Measurements from ENCODE around the gene REG4.
"Not testable (repeated sequence)": the region's sequence is repeated elsewhere in the genome, so short reads cannot be mapped to it uniquely, and the experiment has no call there.

Gene REG4

DNA sequence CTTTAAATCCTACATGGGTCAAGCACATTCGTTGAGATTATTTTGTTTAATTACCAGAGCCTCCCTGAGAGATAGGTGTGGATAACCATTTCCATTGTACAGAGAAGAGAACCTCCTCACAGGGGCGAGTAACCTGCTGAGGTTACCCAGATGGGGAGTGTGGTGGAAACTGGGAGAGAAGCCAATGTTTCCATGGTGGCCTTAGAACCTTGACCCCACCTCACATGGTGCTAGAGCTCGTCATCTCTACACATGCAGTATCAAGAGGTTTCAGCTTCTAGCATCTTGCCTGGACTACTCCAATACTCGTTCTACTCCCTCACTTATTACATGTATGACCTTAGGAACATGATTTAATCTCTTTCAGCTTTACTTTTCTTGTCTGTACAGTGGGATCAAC is 4.8 kb downstream of the REG4 start:
- ATAC-seq, result no peak

DNA sequence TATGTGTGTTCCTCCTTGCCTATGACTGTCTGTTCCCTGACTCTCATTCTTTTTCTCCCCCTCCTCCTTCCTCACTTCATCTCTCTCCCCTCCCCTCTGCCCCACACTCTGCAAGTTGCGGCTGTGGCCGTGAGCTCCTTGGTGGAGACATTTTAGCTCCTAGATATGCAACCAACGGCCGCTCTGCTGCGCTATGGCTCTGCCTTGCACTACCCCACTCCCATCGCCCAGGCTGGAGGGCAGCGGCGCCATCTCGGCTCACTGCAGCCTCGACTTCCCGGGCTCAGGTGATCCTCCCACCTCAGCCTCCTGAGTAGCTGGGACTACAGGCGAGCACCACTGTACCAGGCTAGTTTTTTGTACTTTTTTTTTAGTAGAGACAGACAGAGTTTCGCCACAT is 5.5 kb downstream of the REG4 start:
- ATAC-seq, result no peak

DNA sequence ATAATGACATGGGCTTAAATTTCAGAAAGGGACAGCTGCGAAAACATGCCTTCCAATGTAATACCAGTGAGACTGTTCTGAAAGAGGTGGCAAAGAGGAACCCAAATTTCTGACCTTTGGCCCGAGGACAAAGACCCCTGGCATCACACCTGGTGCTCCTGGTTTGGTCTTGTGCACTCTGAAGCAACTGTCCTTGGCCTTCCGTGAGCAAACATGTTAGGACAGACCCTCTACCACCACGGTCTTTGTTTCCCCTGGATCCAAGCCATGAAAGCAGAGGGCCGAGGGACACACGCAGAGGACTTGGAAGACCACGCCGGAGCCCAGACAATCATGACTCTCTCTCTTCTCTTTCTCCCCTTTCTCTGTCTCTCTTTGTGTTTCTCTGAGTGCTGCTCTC is 6.0 kb downstream of the REG4 start:
- no peak for ATAC-seq

DNA sequence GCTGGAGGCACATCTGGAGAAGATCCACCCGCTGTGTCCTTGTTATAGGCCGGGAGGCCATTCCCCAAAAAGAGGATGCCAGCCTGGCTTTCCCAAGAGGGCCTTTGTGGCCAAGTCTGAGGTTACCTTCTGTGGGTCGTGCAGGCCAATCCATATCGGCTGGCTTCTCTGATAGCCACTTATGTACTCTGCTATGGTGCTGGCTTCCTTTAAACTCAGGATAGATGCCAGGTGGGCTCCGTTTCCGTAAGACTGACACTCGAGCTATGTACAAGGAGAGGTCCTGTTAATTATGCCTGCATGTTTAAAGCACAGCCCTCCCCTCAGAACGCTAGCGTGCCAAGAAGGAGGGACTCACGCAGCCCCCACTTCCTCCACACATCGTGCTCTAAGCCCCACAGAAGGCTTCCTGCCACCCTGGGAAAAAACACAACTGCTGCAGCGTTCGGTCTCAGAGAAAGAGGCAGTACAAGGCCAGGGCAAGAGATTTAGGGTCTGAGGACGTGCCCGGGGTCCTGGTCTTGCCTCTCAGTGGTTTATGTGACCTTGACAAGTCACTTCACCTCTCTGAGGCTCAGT is 11.6 kb downstream of the REG4 start:
- ATAC-seq, result no peak

DNA sequence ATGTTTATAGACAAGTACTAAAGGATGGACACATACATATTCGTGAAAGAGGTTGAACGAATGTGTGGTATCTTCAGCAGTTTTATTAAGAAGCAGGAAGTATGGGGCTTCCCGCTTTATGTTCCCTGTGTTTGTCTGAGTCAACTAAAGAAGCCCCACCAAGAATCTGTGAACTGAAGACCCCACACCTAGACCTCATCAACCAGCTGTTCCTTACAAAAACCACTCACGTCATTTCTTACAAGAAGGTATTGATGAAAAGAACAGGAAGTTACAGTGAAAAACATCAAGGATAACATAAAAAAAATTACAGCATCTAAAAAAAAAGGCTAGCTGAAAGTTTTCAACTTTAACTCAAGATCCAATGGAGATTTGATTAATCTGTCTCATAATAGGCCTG is 12.3 kb downstream of the REG4 start:
- ATAC-seq, result no peak

DNA sequence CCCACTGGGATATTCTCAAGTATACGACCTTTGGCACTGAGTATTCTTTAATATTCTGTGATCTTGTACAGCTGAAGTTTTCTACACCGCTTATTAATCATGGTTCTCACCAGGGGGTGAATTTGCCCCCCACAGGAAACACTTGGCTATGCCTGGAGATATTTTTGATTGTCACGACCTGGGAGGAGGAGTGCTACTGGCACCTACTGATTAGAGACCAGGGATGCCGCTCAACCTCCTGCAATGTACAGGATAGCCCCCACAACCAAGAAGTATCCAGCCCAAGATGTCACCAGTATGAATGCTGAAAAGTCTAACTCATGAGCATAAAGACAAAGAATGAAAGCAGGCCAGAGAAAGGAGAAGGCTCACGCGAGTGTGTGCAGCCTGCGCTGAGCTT is 13.7 kb downstream of the REG4 start:
- no peak for ATAC-seq

DNA sequence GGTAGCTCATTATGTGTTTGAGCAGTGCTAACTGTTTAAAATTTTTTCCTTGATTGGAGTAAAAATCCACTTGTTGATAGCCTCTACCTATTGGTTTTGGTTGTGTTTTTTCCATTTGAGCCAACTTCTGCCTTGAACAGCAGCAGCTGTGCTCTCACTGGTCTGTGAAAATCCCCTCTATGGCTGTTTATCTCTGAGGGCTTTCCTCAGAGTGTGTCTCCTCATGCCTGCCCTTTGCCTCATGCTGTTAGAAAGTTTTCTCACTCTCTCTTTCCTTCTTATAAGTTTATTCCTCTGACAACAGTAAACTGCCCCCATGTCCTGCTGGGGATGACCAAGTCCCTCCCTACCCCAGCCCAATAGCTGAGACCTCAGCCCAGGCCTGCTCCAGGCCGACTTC is 14.1 kb downstream of the REG4 start:
- ATAC-seq, result no peak

DNA sequence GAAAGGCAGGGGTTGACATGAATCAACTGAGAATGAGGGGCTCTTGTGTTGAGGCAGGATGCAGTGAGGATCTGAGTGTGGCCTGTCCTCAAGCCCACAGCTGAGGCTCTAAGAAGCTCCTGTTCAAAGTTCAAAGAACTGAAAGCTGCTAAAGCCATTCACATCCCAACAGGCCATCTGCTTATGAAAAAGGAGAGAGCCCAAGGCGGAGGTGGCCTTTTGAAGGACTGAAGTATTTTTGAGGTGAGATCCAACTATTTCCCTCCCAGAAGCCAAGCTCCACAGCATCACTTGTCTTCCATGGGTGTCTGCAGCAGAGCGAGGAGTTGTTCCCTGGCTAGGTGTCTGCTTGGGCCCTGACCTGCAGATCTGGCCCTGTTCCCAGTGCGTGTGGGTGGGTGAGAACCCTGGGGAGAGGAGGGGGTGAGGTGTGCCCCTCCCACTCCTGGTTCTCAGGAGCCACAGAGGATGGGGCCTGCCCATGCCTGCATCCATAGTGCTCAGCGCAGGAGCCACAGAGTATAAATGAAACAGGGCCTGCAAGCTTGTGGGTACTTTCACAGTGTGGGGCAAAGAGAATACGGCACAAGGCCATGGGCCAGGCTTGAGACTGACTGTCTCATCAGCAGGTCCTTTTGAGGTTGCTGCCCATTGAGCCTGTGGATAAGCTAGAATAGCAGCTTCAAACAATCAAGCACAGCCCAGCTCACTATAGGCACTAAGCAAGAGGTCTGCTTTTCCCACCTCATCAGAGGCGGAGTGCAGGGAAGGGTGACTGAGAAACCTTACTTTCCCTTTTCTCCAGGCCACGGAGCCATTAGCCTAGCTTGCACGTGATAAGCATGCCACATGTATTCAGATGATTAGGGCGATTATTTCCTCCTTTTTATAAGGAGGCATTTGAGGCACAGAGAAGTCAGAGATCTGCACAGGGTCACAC is 15.7 kb downstream of the REG4 start:
- no peak for ATAC-seq

DNA sequence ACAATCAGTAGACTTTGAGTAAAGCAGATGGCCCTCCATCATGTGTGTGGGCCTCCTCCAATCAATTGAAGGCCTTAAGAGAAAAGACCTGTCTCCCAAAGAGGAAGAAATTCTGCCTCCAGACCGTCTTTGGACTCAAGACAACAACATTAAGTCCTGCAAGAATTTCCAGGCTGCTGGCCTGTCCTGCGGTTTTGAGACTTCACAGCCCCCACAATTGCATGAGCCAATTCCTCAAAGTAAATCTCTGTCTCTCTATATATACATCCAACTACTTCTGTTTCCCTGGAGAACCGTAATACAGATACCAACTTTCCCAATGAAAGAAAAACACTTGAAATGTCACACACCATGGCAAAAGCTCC is 16.4 kb downstream of the REG4 start:
- no peak for ATAC-seq

DNA sequence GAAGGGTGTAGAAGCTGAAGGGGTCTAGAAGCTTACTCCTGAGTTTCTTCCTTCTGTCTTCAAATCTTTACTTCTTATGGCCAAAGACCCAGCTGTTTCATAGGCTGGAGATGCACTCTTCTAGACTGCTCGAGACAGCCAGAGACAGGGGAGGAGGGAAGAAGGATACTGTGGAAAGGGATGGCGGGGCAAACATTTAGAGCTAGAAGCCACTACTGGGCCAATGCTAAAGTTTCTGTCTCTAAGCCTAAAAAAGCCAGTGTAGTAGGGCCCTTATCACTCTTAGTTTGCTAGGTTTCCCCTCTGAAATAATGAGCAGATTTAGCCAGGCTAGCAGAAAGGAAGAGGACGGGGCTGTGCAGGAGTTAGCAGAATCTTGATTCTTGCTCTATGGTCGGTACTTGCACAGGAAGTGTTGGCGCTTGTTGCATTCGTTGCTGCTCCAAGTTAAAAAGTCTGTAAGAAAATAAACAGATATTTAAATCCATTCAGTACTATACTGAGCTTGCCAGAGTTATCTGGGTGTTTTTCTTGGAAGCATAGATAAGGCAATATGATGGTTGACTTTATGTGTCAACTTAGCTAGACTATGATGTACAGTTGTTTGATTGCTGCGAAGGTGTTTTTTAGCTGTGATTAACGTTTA is 16.9 kb downstream of the REG4 start:
- no peak for ATAC-seq

DNA sequence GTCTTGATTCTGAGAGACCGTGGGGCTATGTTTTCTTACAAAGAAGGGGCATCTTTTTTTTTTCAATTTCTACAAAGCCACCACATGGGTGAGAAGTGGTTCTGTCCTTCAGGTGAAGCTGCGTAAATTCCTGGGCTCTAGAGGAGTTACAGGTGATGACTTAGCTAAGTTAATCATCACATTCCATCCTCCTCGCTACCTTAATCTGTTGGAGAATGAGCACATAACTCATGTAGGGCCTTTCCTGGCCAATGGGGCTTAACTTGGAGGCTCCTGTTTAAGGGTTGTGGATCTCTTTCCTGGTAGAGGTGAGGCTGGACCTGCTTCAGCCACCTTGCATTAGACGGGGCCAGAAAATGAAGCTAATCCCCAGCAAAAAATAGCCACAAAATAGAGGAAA is 19.9 kb downstream of the REG4 start:
- no peak for ATAC-seq

DNA sequence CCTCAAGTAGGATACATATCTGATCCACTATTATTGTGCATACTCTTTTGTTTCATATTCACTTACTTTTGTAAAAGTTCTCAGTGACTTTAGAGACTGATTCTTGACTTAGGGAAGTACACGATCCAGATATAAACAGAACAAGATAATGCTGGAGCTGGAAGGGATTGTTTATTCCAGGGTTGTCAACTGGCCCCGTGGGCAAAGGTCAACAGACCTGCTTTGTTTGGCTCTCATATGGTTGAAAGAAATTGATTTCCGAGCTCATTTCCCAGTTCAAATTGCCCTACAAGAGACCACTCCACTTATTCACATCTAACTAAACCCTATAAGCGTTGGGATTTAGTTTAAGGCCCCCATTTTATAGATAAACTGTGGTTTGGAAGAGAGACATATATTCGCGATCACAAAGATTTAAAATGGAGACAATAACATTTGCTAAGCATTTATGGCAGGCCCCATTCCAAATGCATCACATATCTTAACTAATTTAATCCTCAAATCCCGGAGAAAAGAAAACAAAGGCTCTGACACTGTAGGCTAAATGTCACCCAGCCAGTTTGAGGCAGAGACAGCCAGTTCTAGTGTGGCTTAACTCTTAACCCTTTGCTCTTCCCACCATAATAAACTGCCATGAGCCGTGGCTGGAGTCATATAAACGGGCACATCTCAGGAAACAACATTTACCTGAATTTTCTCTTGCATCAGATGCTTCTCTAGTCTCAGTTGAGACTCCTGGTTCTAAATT is 20.6 kb downstream of the REG4 start:
- ATAC-seq, result no peak

DNA sequence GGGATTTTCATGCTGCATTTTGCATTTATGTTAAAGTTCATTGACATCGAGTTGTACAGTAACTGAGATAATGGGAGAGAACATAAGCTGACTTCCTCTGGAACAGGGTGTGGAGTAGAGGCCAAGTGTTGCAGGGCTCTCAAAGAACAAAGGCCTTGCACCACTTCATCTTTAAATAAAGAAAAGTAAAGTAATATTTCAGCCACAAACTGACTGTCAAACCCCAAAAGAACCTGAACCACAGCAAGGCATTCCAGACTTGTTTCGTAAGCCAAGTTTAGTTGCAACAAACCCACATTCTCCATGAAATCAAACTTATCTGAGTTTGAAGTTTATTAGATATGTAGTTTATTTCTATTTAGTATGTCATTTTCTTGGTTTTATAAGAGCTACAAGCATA is 23.5 kb downstream of the REG4 start:
- no peak for ATAC-seq

DNA sequence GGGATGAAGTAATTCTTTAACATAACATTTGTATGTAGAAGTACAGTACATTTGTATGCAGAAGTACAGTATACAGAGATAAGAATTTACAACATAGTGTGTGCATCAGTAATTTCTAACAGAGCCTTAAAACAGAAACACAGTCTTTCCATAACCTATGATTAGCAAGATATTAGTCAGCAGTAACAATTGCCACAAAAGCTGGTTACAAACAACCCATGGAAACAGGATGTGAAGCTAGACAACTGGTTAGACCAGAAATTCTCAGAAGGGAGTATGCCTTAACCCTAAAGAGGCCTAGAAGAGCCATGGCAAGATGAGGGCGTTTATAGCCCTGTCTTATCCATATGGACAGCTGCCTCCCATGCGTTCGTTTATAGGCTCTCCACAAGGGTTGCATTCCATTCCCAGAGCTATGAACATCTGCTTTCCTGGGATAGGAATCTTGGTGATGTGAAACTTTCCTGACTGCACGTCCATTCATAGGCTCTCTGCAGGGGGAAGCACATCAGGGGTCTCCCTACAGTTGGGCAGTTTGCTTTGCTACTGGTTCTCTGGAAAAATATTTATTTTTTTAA is 24.7 kb downstream of the REG4 start:
- ATAC-seq, result not testable (repeated sequence)

DNA sequence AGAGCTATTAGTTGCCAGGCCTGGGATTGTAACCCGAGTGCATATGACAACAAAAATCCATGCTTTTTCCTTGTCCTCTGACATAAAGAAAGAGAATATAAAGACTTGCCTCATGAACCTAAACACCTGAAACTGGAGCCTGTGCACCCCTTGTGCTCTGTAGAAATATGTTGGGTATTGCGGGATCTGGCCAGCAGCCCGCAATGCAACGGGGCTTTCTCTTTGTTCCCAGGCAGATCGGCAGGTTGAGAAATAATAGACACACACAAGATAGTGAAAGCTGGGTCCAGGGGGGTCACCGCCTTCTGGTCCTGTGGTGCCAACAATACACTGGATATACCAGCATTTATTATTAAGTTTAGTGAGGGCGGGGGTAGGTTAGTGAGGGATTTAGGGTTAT is 25.2 kb downstream of the REG4 start:
- not testable (repeated sequence) for ATAC-seq

DNA sequence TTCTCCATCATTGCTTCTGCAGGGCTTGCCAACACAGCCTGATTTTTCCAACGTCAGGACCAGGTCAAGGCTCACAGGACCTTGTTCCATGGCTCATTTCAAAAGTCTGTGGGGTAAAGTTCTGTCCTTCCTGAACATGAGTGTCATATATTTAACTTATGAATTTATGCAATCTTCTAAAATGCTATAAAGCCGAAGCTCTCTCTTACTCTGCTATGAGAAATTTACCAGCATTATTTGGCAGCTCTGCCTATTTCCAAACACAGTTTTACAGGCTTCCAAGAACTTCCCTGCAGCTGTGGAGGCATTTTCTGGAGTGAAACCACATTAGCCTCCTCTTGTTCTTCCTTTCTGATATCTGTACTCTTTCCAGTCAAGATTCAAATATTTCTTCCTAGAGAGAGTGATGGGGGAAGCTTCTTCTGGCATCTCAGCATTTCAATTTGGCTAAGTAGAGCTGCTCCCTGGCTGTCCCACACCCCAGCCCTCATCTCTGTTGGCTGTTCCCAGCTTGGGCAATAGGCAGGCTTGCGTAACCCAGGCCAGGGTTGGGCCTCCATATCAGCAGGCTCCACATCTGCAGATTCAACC is 27.0 kb downstream of the REG4 start:
- no peak for ATAC-seq

DNA sequence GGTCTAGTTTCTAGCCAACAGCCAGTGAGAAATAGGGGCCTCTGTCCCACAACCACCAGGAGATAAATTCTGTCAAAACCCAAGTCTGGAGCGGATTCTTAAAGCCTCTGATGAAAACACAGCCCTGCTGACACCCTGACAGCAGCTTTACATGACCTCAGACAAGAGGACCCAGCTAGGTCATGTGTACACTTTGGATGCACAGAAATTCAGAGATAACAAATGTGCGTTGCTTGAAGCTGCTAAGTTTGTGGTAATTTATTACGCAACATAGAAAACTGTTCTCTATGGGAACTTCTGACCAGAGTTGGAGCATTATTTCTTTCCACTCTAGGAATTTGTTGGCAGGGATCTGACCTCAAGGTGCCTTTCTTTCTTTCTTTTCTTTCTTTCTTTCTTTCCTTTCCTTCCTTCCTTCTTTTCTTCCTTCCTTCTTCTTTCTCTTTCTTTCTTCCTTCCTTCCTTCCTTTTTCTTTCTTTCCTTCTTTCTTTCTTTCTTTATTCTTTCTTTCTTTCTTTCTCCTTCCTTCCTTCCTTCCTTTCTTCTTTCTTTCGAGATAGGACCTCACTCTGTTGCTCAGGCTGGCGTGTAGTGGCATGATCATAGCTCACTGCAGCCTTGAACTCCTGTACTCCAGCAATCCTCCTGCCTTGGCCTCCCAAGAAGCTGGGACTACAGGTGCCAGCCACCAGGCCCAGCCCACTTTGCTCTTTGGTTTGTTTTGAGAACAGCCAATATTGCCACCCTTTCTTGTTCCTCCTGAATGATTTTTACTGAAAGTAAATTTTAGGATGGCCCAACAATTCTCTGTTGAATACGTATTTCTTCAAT is 27.7 kb downstream of the REG4 start:
- no peak for ATAC-seq

DNA sequence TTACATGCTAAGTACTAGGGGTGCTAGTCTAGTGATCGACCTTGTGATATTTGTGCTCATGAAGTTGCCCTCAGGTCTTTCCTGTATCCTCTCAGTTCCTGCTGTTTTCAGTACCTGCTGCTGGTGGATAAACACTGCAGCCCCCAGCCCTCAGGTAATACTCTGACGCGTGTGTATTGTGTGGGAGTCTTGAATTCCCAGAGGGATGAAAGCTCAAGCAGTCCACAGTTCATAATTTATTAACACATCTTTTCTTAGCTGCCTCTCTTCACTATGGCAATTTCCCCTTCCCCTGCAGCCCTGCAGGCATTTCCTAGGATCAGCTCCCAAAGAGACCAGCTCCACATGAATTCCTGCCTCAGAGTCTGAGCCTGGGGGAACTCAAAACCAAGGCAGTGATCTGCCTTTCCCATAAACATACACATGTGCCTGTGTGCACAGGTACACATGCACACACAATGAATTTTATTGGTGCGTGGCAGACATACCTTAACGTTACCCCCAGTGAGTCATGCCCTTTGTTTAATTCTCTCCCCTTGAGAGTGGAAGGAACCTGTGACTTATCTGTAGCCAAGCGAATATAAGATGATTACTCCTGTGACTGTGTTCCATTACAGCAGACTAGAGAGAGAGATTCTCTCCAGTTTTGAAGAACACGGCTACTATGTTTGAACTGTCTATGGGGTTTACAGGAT is 28.5 kb downstream of the REG4 start:
- peak in 1 of 2 donors; percentile 24 for ATAC-seq

DNA sequence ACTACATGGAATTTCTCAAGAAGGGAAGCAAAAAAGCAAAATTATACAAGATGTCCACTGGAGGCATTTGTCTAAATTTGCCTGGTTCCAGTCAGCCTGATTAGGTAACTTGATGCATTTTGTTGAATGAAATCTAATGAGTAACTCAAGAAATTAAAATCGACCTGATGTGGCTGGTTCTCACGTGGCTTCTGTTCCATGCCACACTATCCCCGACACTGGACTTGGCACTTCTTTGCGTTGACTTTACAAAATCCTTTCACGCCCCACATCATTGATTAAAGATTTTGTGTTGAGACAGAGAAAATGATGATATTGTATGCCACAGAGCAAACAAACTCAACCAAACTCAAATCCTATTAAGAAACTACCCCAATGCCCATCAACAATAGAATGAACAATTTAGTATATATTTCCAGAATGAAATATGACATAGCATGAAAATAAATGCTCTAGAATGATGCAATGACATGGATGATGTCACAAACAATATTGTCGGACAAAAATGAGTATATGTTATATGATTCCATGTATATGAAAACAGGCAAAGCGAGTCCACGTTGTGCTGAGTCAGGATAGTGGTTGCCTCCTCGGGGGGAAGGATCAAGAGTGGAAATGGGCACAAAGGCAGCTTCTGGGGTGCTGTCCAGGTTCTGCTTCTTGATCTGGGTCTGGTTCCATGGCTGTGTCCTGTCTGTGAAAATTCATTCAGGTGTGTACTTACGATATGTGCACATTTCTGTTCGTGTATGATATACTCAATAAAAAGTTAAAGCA is 29.6 kb downstream of the REG4 start:
- ATAC-seq, result no peak

DNA sequence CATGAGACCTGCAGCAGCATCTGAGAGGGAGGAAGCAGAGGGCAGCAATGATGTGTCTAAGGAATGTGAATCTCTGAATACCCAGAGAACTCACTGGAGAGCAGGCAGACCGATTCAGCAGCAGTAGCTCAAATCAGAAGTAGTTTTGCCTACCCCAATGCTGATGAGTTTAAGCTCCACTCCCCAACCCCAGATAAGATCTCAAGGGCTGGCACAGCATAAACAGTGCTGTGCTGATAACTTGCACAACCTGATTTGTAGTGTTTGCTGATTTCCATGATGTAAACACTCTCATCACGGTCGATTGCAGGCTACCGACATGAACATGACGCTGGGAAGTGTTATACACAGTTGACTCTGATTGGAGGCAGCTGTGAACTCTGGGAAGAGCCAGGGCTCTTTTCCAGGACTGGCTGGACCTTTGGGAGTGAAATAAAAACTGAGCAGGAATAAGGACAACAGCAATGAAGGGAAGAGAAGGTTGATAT is 31.3 kb downstream of the REG4 start:
- no peak for ATAC-seq

Data from activated CD4-positive, CD25-positive, alpha-beta regulatory T cell treated with anti-CD3 and anti-CD28 coated beads, Interleukin-2, amount 50 U/mL, for 24 hours (primary cell).